ENCODE data around the gene TRIO. TPM values are rescaled to one million over a fixed set of nuclear protein-coding genes. Genes with fewer than 3 reads are reported as not detected.
A peak's percentile ranks its signal among the peaks of the same experiment; 100 is the strongest.

Gene TRIO
- total RNA-seq, 1 donor from 2014 or later: 148 TPM

DNA sequence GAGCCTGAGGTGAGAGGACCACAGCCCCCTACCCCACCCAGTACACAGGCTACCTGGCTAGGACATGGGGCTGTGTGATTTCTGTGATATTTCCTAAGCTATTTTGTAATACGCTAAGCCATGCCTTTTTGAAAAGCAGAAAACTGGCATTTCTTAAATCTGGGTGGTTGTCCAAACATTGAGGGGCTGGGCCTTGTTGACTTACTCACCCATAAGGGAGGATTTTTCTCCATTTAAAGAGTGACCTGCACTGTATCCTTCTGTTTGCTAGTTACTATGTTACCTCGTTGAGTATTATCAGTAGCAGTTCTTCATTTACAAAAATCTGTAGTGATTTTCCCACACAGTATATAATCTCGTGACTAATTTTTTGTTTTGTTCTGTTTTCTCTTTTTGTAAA is 321.0 kb downstream of the TRIO start:
- Histone ChIP-seq H3K36me3 (peaks cover 95% of the 10 kb centered on the region), H3K27me3 (ENCODE audit: low read depth) (no peaks in the 10 kb centered on the region), H3K9me3 (no peaks in the 10 kb centered on the region), H3K4me1 (peaks cover 9% of the 10 kb centered on the region), H3K27ac (peak overlapping the region; percentile 57), H3K4me3 (no peak overlapping the region)
- TF ChIP-seq CTCF (IDR thresholded peaks at IDR 0.05): no peak
- intact Hi-C loops (cut with DNase I): no loop called here
- DNase-seq (no peak), ATAC-seq (peak in 1 of 2 donors; percentile 40)

DNA sequence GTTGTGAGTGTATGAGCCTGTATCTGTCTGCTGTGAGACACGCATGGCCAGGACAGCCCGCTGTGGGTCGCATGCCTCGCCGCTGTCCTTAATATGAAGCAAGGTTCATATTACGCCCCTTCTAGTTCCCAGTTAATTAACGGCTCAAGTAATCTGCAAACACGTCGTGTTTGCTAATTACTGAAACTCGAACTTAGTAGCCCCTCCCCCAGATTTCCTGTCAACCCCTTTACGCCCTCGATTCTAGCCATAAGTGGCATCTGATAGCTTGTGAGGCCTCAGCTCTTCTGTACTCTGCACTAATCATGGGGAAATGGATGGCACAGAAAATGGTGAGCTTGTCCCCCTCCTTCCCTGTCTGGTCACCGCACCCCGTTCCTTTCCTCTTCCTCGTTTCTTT is 321.5 kb downstream of the TRIO start:
- Histone ChIP-seq H3K9me3 (no peaks in the 10 kb centered on the region), H3K27ac (no peak overlapping the region), H3K27me3 (ENCODE audit: low read depth) (no peaks in the 10 kb centered on the region), H3K4me1 (peaks cover 9% of the 10 kb centered on the region), H3K4me3 (no peak overlapping the region), H3K36me3 (peaks cover 93% of the 10 kb centered on the region)
- no peak for TF ChIP-seq CTCF (IDR thresholded peaks at IDR 0.05)
- no peak for ATAC-seq
- DNase-seq: no peak
- intact Hi-C loops (cut with DNase I): no loop called here

DNA sequence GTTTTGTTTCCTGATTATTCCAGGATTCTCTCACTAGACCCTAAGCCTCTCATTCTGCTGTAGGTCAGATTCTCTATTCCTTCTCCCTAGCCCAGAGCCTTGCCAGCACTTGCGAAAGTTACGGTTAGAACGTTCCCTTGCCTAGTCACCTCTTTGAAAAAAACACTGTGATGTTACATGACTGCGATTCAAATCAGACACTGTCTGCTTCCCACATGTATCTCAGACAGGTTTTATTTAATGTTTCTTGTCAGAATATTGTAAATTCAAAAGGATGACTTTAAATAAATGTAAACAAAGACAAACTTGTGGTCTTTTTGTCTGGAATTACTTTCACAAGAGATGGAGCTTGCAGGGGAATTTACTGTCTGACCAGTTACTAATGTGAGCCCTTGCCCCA is 322.0 kb downstream of the TRIO start:
- ATAC-seq (no peak), DNase-seq (no peak)
- intact Hi-C loops (cut with DNase I): no loop called here
- Histone ChIP-seq H3K36me3 (peaks cover 96% of the 10 kb centered on the region), H3K9me3 (no peaks in the 10 kb centered on the region), H3K27me3 (ENCODE audit: low read depth) (no peaks in the 10 kb centered on the region), H3K4me1 (peaks cover 9% of the 10 kb centered on the region), H3K4me3 (no peak overlapping the region), H3K27ac (no peak overlapping the region)
- no peak for TF ChIP-seq CTCF (IDR thresholded peaks at IDR 0.05)

DNA sequence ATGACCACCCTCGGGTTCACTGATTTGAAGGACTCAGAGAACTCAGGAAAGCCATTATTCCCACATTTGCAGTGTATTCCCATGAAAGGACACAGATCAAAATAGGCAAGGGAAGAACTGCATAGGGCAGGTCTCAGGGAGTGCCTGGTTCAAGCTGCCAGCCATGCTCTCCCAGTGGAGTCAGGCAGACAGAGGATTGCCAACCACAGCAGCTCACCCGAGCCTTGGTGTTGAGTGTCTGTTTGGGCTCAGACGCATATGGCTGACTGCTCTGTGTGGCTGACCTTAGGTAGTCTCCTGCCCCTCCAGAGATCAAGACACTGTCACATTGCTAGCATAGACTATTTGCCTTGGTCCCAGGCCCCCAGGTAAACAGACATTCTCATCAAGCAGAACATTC is 322.6 kb downstream of the TRIO start:
- DNase-seq: no peak
- intact Hi-C loops (cut with DNase I): no loop called here
- H3K27ac ChIP-seq: no peak overlapping the region
- H3K9me3 ChIP-seq: no peaks in the 10 kb centered on the region
- no peaks in the 10 kb centered on the region for H3K27me3 ChIP-seq (ENCODE audit: low read depth)
- H3K4me3 ChIP-seq: no peak overlapping the region
- ATAC-seq: no peak
- no peak for TF ChIP-seq CTCF (IDR thresholded peaks at IDR 0.05)
- peaks cover 96% of the 10 kb centered on the region for H3K36me3 ChIP-seq
- H3K4me1 ChIP-seq: peaks cover 9% of the 10 kb centered on the region

GRCh38 chr5:14467251-14467650 is 324.1 kb downstream of the TRIO start:
- H3K36me3 ChIP-seq: peaks cover 95% of the 10 kb centered on the region
- intact Hi-C loops (cut with DNase I): no loop called here

More at GRCh38 chr5:14467251-14467650, 324.1 kb downstream of the TRIO start:
- H3K9me3 ChIP-seq: no peaks in the 10 kb centered on the region
- ATAC-seq (no peak), DNase-seq (no peak)
- TF ChIP-seq CTCF (IDR thresholded peaks at IDR 0.05): no peak
- no peak overlapping the region for H3K27ac ChIP-seq
- no peaks in the 10 kb centered on the region for H3K27me3 ChIP-seq (ENCODE audit: low read depth)
- peaks cover 9% of the 10 kb centered on the region for H3K4me1 ChIP-seq
- no peak overlapping the region for H3K4me3 ChIP-seq
